HFF-Myc (cell line): ENCODE results near the gene TMEM151A.

Source experiments
- DNase-seq: peaks from one replicate; pipeline ENCODE4 v3.0.0-alpha.2; 2011; ENCODE audit warnings: low read depth; ENCODE audit errors: extremely low read depth
- H3K4me3 ChIP-seq: replicated peaks from 2 replicates; pipeline ENCODE4 v1.5.1; 2011; ENCODE audit warnings: low read depth, mild to moderate bottlenecking, control low read depth, low read length
- TF ChIP-seq, protein P1 (sequence below): IDR thresholded peaks from 2 replicates; pipeline ENCODE4 v1.5.1; 2012; ENCODE audit warnings: mild to moderate bottlenecking, low read depth, low read length, control low read depth; ENCODE audit errors: missing control alignments

TMEM151A gene

GRCh38 chr11:66324664-66325063 is 33.0 kb downstream of the TMEM151A start:
- TF ChIP-seq, protein P1, sequence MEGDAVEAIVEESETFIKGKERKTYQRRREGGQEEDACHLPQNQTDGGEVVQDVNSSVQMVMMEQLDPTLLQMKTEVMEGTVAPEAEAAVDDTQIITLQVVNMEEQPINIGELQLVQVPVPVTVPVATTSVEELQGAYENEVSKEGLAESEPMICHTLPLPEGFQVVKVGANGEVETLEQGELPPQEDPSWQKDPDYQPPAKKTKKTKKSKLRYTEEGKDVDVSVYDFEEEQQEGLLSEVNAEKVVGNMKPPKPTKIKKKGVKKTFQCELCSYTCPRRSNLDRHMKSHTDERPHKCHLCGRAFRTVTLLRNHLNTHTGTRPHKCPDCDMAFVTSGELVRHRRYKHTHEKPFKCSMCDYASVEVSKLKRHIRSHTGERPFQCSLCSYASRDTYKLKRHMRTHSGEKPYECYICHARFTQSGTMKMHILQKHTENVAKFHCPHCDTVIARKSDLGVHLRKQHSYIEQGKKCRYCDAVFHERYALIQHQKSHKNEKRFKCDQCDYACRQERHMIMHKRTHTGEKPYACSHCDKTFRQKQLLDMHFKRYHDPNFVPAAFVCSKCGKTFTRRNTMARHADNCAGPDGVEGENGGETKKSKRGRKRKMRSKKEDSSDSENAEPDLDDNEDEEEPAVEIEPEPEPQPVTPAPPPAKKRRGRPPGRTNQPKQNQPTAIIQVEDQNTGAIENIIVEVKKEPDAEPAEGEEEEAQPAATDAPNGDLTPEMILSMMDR = no peak
- no peak overlapping the region for H3K4me3 ChIP-seq
- no peak for DNase-seq

DNA sequence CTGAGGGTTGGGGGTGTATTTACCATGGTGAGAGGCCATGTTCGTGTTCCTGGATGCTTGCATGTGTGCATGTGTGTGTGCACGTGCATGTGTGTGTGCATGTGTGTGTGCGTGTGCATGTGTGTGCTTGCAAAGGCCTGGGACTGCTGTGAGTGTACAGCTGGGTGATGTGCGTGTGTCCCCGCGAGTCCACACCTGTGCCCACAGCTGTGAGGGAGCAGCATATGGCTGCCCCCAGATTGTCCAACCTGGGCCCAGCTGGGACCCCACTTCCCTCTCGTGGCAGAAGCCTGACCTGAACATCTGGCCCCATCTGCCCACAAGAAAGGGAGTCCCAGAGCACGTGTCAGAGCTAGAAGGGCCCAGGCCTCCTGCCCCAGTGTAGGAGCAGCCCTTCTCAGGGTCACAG is 33.6 kb downstream of the TMEM151A start:
- TF ChIP-seq, protein P1 = no peak

DNA sequence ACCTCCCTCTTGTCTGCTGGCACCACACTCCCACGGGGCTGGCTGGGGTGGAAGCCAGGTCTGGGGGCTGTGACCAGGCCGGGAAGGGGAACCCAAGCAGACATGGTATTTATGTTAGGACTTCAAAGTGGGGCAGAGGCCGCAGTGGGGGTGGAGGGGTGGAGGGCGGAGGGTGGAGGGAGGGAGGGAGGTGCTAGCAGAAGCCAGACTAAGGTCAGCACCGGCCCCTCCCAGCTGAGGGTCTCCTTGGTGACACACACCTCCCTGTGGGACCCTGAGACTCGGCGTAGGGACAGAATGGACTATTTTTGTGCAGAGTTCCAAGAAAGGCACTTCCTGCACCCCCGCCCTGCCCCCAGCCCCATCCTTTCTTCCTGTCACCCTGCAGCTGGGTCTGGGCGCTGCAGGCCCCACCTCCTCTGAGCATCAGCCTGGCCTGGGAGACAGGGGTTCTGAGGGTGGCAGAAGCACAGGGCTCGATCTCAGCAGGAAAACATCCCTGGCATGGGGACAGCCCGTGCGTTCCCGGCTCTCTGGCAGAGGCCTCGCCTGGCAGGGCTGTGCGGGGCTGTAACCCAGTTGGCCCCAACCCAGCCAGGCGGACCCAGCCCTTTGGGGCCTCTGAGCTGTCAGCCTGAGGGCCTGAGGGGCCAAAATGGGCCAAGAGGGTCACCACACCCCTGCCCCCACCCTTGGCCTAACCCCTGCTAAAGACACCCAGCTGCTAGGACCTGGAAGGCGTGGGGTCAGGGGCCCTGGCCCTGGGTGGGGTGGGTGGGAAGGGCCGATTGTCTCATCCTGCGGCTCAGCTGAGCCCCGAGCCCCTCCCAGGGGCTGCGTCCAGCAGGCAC is 34.8 kb downstream of the TMEM151A start:
- no peak for DNase-seq
- no peak overlapping the region for H3K4me3 ChIP-seq
- TF ChIP-seq, protein P1 = no peak

More for the DNA sequence above, 33.6 kb downstream of the TMEM151A start:
- DNase-seq = no peak
- H3K4me3 ChIP-seq = no peak overlapping the region

DNA sequence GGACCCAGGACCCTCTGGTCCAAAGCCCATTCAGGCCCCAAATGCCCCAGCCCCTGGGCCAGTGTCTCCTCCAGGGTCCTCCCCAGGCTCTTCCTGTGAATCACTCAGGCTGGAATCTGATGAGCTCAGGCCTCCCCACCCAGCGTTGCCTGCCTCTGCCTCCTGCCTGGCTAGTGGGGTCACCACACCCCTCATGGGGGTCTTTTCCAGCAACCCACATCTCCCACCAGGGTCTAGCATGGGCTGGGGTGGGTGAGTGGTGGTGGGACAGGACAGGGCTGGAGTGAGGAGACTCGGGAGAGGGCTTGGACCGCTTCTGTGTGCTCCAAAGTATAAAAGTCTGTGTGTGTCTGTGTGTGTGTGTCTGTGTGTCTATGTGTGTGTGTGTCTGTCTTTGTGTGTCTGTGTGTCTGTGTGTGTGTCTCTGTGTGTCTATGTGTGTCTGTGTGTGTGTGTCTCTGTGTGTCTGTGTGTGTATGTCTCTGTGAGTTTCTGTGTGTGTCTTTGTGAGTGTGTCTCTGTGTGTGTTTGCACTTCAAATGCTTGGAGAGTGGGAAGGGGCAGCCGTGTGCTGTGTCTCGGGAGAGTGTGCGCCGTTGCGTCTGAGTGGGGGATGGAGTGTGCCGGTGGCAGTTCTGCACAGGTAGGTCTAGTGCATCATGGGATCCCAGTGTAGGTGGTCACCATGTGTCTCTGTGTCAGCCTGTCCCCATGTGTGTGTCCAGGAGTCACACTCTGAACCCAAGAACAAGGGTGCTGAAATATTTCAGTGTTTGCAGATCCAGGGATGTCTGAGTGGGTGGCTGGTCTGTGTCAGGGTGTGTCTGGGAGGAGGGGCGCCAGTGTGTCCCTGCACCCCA is 35.7 kb downstream of the TMEM151A start:
- H3K4me3 ChIP-seq = no peak overlapping the region
- TF ChIP-seq, protein P1 = no peak
- DNase-seq = no peak

DNA sequence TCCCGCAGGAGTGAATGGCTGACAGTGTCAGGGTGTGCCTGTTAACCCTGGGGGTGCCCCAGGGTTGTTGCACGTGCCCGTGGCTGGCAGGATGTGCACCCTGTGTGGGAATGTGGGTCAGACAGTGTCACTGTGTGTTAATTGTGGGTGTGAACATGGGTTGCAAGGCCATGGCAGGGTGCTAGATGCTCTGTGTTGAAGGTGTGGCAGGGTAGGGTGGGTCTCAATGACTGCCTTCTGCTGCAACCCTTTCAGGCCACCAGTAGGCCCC is 36.3 kb downstream of the TMEM151A start:
- DNase-seq = no peak
- H3K4me3 ChIP-seq = no peak overlapping the region
- TF ChIP-seq, protein P1 = no peak

DNA sequence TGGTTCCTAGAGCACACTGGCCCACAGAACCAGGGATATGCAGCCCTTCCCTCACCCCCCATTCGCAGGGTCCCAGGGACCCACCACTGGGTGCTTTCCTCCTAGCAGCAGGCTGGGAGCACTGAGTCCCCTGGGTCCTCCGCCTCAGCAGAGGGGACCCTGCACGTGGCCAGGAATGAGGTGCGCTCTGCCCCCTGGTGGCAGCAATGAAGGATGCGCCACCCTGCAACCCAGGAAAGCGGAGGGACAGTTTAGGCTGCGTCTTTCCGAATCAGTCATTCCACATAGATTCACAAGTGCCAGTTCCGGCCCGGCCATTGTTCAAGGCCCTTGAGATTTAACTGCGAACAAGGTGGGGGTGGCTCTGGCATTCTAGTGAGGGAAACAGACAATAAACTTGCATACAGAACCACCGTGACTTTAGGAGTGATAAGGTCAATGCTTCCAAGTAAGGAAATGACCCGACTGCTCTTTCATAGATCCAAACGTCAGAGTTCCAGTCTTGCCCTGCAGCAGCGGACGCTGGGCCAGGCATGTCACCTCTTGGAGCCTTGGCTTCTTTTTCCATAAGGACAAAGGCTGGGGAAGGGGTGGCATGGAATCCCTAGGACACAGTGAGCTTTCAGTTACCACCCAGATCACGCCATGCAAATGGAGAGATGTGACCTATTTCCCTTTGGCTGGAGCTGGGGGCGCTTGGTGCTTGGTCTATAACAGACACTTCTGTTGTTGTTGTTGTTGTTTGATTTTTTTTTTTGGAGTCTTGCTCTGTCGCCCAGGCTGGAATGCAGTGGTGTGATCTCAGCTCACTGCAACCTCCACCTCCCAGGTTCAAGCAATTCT is 36.8 kb downstream of the TMEM151A start:
- TF ChIP-seq, protein P1 = peak; percentile 92
- DNase-seq = no peak
- no peak overlapping the region for H3K4me3 ChIP-seq
